ENCODE data around the gene ERMP1. TPM values are rescaled to one million over a fixed set of nuclear protein-coding genes. Genes with fewer than 3 reads are reported as not detected.

Gene ERMP1
- total and polyA plus RNA-seq, 2 donors (not counting 1 experiment from before 2014, with no cell fraction given): 4.9 to 10.6 TPM

DNA sequence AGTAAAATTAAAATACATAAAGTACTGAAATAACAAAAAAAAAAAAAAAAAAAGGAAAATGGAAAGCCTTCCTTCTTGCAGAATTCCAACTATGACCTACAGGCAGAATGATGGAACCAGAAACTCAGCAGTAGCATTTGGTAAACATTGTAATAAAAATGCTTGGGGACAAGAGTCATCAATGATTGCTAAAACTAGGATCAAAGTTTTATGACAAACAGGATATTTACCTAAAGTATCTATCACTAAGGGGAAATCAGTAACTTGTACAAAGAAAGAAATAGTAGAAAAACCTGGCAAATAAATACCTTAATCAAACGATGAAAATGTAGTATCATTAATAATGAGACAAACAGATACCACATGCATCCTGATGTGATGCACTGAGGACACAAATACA lies 17.5 kb downstream of the ERMP1 start:
- no peaks in the 10 kb centered on the region for H3K27me3 Mint-ChIP-seq
- H3K9ac ChIP-seq (ENCODE audit: low read length): no peak overlapping the region
- ChIA-PET POLR2A (no interaction called here), CTCF (no interaction called here)
- no peak for DNase-seq
- no CpG with 5 or more reads among the region's 1 CpG for WGBS (ENCODE audit: insufficient coverage)
- peaks cover 2% of the 10 kb centered on the region for H3K4me1 Mint-ChIP-seq
- no peak overlapping the region for H3K27ac ChIP-seq (ENCODE audit: low read length in 2 of 2)
- no peaks in the 10 kb centered on the region for H3K4me1 ChIP-seq (ENCODE audit: control insufficient read depth in 2 of 2, insufficient read depth in 2 of 2, low read length in 2 of 2)
- H2AFZ ChIP-seq (ENCODE audit: insufficient read depth, low read depth, low read length, poor library complexity, severe bottlenecking): no peak overlapping the region
- no peak overlapping the region for H3K4me2 ChIP-seq (replicated peaks; ENCODE audit: low read depth, low read length, poor library complexity, severe bottlenecking)
- no peaks in the 10 kb centered on the region for H3K27me3 ChIP-seq (replicated peaks in 1 of 4; ENCODE audit: control extremely low read depth in 1 of 4, control insufficient read depth in 3 of 4, insufficient read depth in 4 of 4, low read length in 3 of 4)
- no peaks in the 10 kb centered on the region for H4K20me1 ChIP-seq (ENCODE audit: control insufficient read depth, insufficient read depth, low read length, poor library complexity, severe bottlenecking)
- peaks cover 6 to 31% of the 10 kb centered on the region in 2 experiments for H3K36me3 ChIP-seq (replicated peaks in 1 of 2; ENCODE audit: control extremely low read depth in 1 of 2, control insufficient read depth in 1 of 2, extremely low read depth in 1 of 2, insufficient read depth in 2 of 2, low read length in 1 of 2)
- intact Hi-C loops (cut with micrococcal nuclease): no loop called here
- H3K4me3 ChIP-seq (ENCODE audit: control extremely low read depth in 1 of 5, extremely low read depth in 1 of 5, insufficient read depth in 1 of 5, low read depth in 2 of 5, low read length in 4 of 5): no peak overlapping the region
- no peak for TF ChIP-seq EZH2 (IDR thresholded peaks at IDR 0.05; ENCODE audit: borderline replicate concordance, insufficient read depth, low read depth, low read length, poor library complexity, severe bottlenecking)
- TF ChIP-seq, protein P1, sequence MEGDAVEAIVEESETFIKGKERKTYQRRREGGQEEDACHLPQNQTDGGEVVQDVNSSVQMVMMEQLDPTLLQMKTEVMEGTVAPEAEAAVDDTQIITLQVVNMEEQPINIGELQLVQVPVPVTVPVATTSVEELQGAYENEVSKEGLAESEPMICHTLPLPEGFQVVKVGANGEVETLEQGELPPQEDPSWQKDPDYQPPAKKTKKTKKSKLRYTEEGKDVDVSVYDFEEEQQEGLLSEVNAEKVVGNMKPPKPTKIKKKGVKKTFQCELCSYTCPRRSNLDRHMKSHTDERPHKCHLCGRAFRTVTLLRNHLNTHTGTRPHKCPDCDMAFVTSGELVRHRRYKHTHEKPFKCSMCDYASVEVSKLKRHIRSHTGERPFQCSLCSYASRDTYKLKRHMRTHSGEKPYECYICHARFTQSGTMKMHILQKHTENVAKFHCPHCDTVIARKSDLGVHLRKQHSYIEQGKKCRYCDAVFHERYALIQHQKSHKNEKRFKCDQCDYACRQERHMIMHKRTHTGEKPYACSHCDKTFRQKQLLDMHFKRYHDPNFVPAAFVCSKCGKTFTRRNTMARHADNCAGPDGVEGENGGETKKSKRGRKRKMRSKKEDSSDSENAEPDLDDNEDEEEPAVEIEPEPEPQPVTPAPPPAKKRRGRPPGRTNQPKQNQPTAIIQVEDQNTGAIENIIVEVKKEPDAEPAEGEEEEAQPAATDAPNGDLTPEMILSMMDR (IDR thresholded peaks at IDR 0.05): no peak
- no peaks in the 10 kb centered on the region for H3K9me3 Mint-ChIP-seq (ENCODE audit: insufficient read depth)
- H3K79me2 ChIP-seq (ENCODE audit: control insufficient read depth, insufficient read depth, low read length): no peaks in the 10 kb centered on the region
- H3K4me3 Mint-ChIP-seq: no peak overlapping the region
- no peaks in the 10 kb centered on the region for H3K9me3 ChIP-seq (ENCODE audit: control extremely low read depth in 1 of 3, control insufficient read depth in 2 of 3, insufficient read depth in 1 of 3, low read length in 2 of 3)
- H3K27ac Mint-ChIP-seq: no peak overlapping the region
- no peak for ATAC-seq (ENCODE audit: low read depth)

DNA sequence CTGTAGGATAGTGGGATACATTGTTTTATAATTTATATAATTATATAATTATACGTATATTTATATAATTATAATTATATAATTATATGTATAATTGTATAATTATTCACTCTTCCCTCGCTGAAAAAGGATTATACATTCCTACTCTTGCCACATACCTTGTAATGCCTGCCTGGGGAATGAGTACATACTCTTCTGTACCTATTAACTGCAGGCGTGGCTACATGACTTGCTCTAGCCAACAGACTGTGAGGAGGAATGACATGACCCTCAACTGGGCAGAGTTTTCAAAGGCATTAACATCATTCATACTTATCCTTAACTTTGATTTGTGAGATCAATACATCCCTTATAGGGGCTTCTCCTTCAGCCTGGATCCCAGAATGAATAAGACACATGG lies 19.1 kb downstream of the ERMP1 start:
- WGBS (ENCODE audit: insufficient coverage): no CpG with 5 or more reads among the region's 3 CpGs
- POLR2A ChIA-PET: no interaction called here

More for the DNA sequence above, 19.1 kb downstream of the ERMP1 start:
- Histone ChIP-seq H3K9ac (ENCODE audit: low read length) (no peak overlapping the region), H3K4me1 (ENCODE audit: control insufficient read depth in 2 of 2, insufficient read depth in 2 of 2, low read length in 2 of 2) (no peaks in the 10 kb centered on the region), H3K36me3 (replicated peaks in 1 of 2; ENCODE audit: control extremely low read depth in 1 of 2, control insufficient read depth in 1 of 2, extremely low read depth in 1 of 2, insufficient read depth in 2 of 2, low read length in 1 of 2) (peaks cover 6 to 38% of the 10 kb centered on the region in 2 experiments), H3K27me3 (replicated peaks in 1 of 4; ENCODE audit: control extremely low read depth in 1 of 4, control insufficient read depth in 3 of 4, insufficient read depth in 4 of 4, low read length in 3 of 4) (no peaks in the 10 kb centered on the region), H3K4me3 (ENCODE audit: control extremely low read depth in 1 of 5, extremely low read depth in 1 of 5, insufficient read depth in 1 of 5, low read depth in 2 of 5, low read length in 4 of 5) (no peak overlapping the region), H3K27ac (ENCODE audit: low read length in 2 of 2) (no peak overlapping the region), H2AFZ (ENCODE audit: insufficient read depth, low read depth, low read length, poor library complexity, severe bottlenecking) (no peak overlapping the region), H3K9me3 (ENCODE audit: control extremely low read depth in 1 of 3, control insufficient read depth in 2 of 3, insufficient read depth in 1 of 3, low read length in 2 of 3) (no peaks in the 10 kb centered on the region), H3K4me2 (replicated peaks; ENCODE audit: low read depth, low read length, poor library complexity, severe bottlenecking) (no peak overlapping the region), H4K20me1 (ENCODE audit: control insufficient read depth, insufficient read depth, low read length, poor library complexity, severe bottlenecking) (no peaks in the 10 kb centered on the region), H3K79me2 (ENCODE audit: control insufficient read depth, insufficient read depth, low read length) (no peaks in the 10 kb centered on the region)
- intact Hi-C loops (cut with micrococcal nuclease): no loop called here
- Mint-ChIP-seq H3K27ac (no peak overlapping the region), H3K4me1 (peaks cover 2% of the 10 kb centered on the region), H3K4me3 (no peak overlapping the region), H3K27me3 (no peaks in the 10 kb centered on the region), H3K9me3 (ENCODE audit: insufficient read depth) (no peaks in the 10 kb centered on the region)
- CTCF ChIA-PET: no interaction called here
- TF ChIP-seq, protein P1 (IDR thresholded peaks at IDR 0.05): no peak
- TF ChIP-seq EZH2 (IDR thresholded peaks at IDR 0.05; ENCODE audit: borderline replicate concordance, insufficient read depth, low read depth, low read length, poor library complexity, severe bottlenecking): no peak
- DNase-seq (no peak), ATAC-seq (ENCODE audit: low read depth) (no peak)
